Activated naive CD8-positive, alpha-beta T cell treated with anti-CD3 and anti-CD28 coated beads, Interleukin-2, amount 50 U/mL, for 16 hours (primary cell): ENCODE results near the gene SLC8A2.

Experiments
- DNase-seq: peaks from one replicate; pipeline ENCODE4 v3.0.0-alpha.2; 2020; ENCODE audit warnings: low read depth, low spot score

The SLC8A2 gene

GRCh38 chr19:47505506-47505905 is 33.8 kb upstream of the SLC8A2 start:
- no peak for DNase-seq

GRCh38 chr19:47503826-47504150 is 32.1 kb upstream of the SLC8A2 start:
- DNase-seq, result no peak

GRCh38 chr19:47503130-47503825 is 31.6 kb upstream of the SLC8A2 start:
- no peak for DNase-seq

- no peak for DNase-seq
These were observed 28.5 kb upstream of the SLC8A2 start for GRCh38 chr19:47499863-47500830.

GRCh38 chr19:47499371-47499770 is 27.7 kb upstream of the SLC8A2 start:
- no peak for DNase-seq

- no peak for DNase-seq
These were observed 26.9 kb upstream of the SLC8A2 start for GRCh38 chr19:47498561-47498960.

- DNase-seq, result no peak
These were observed 26.3 kb upstream of the SLC8A2 start for GRCh38 chr19:47497821-47498520.

GRCh38 chr19:47497050-47497766 is 25.5 kb upstream of the SLC8A2 start:
- DNase-seq, result no peak

GRCh38 chr19:47495478-47496372 is 24.0 kb upstream of the SLC8A2 start:
- DNase-seq, result no peak

- no peak for DNase-seq
These were observed 23.0 kb upstream of the SLC8A2 start for GRCh38 chr19:47494729-47495128.

GRCh38 chr19:47494211-47494547 is 22.5 kb upstream of the SLC8A2 start:
- no peak for DNase-seq

- no peak for DNase-seq
These were observed 21.9 kb upstream of the SLC8A2 start for GRCh38 chr19:47493378-47494210.

- no peak for DNase-seq
These were observed 21.1 kb upstream of the SLC8A2 start for GRCh38 chr19:47492571-47493377.

- DNase-seq, result no peak
These were observed 20.4 kb upstream of the SLC8A2 start for GRCh38 chr19:47492137-47492533.

GRCh38 chr19:47491358-47492136 is 19.9 kb upstream of the SLC8A2 start:
- DNase-seq, result no peak

- DNase-seq, result no peak
These were observed 19.2 kb upstream of the SLC8A2 start for GRCh38 chr19:47490847-47491246.

- DNase-seq, result no peak
These were observed 18.3 kb upstream of the SLC8A2 start for GRCh38 chr19:47490031-47490430.
